T-helper 2 cell treated with Interferon-gamma antibody and Interleukin-4, amounts not matched to agents 5 μg/mL and 100 μg/mL, for 36 hours (primary cell): ENCODE data around the gene INPP5K.
"Not testable (repeated sequence)": the region's sequence is repeated elsewhere in the genome, so short reads cannot be mapped to it uniquely, and the experiment has no call there.

ENCODE experiments used
- DNase-seq: peaks from one replicate; pipeline ENCODE4 v3.0.0; 2021; ENCODE audit warnings: low spot score
- H3K27ac Mint-ChIP-seq: one replicate; pipeline ENCODE4 v1.8.0; 2021; ENCODE audit warnings: mild to moderate bottlenecking, mixed read lengths
- H3K27me3 Mint-ChIP-seq: one replicate; pipeline ENCODE4 v1.8.0; 2021; ENCODE audit warnings: low read depth, mixed read lengths
- H3K36me3 Mint-ChIP-seq: one replicate; pipeline ENCODE4 v1.8.0; 2021; ENCODE audit warnings: low read depth, mixed read lengths
- H3K4me1 Mint-ChIP-seq: one replicate; pipeline ENCODE4 v1.8.0; 2021; ENCODE audit warnings: low read depth, mixed read lengths
- H3K4me3 Mint-ChIP-seq: one replicate; pipeline ENCODE4 v1.8.0; 2022; ENCODE audit warnings: mild to moderate bottlenecking, moderate library complexity, mixed read lengths
- H3K9me3 Mint-ChIP-seq: one replicate; pipeline ENCODE4 v1.8.0; 2021; ENCODE audit warnings: mixed read lengths

INPP5K gene

GRCh38 chr17:1516388-1517161 lies at the start of gene INPP5K:
INPP5K (minus strand) TSS chr17:1516612; CDS start chr17:1516499, 113 bp downstream.
- Mint-ChIP-seq H3K4me3 (peak within 1 kb of the TSS; percentile 92), H3K36me3 (peaks cover 11% of the 10 kb centered on the region), H3K27ac (peak within 1 kb of the TSS; percentile 84), H3K9me3 (no peaks in the 10 kb centered on the region), H3K4me1 (peaks cover 20% of the 10 kb centered on the region), H3K27me3 (no peaks in the 10 kb centered on the region)
- peak; percentile 99 for DNase-seq

GRCh38 chr17:1565877-1566276 lies 49.5 kb upstream of the INPP5K start:
- Mint-ChIP-seq H3K4me3 (no peak overlapping the region), H3K36me3 (peaks cover 2% of the 10 kb centered on the region), H3K27ac (no peak overlapping the region), H3K9me3 (no peaks in the 10 kb centered on the region), H3K4me1 (peaks cover 34% of the 10 kb centered on the region), H3K27me3 (peaks cover 2% of the 10 kb centered on the region)
- no peak for DNase-seq

- Mint-ChIP-seq H3K27ac (peak overlapping the region; percentile 68), H3K9me3 (no peaks in the 10 kb centered on the region), H3K36me3 (peaks cover 4% of the 10 kb centered on the region), H3K27me3 (peaks cover 2% of the 10 kb centered on the region), H3K4me1 (peaks cover 37% of the 10 kb centered on the region), H3K4me3 (peak overlapping the region; percentile 71)
- DNase-seq = no peak
Measured at GRCh38 chr17:1563786-1564613, 47.6 kb upstream of the INPP5K start.

- H3K27me3 Mint-ChIP-seq = not testable (repeated sequence)
- Mint-ChIP-seq H3K4me1 (peaks cover 37% of the 10 kb centered on the region), H3K27ac (peak overlapping the region; percentile 68)
Measured at GRCh38 chr17:1563471-1563785, 47.0 kb upstream of the INPP5K start.

GRCh38 chr17:1562176-1562643 lies 45.8 kb upstream of the INPP5K start:
- H3K36me3 Mint-ChIP-seq = peaks cover 7% of the 10 kb centered on the region
- H3K4me1 Mint-ChIP-seq = peaks cover 29% of the 10 kb centered on the region
- no peak overlapping the region for H3K4me3 Mint-ChIP-seq
- peaks cover 2% of the 10 kb centered on the region for H3K27me3 Mint-ChIP-seq
- no peak overlapping the region for H3K27ac Mint-ChIP-seq
- no peaks in the 10 kb centered on the region for H3K9me3 Mint-ChIP-seq
- no peak for DNase-seq

More at GRCh38 chr17:1563471-1563785, 47.0 kb upstream of the INPP5K start:
- not testable (repeated sequence) for DNase-seq, H3K9me3 Mint-ChIP-seq, H3K36me3 Mint-ChIP-seq
- peak overlapping the region; percentile 71 for H3K4me3 Mint-ChIP-seq

GRCh38 chr17:1561420-1562175 lies 45.2 kb upstream of the INPP5K start:
- Mint-ChIP-seq H3K27ac (peak overlapping the region; percentile 52), H3K4me1 (peaks cover 30% of the 10 kb centered on the region), H3K9me3 (no peaks in the 10 kb centered on the region), H3K36me3 (peaks cover 10% of the 10 kb centered on the region), H3K4me3 (peak overlapping the region; percentile 85), H3K27me3 (peaks cover 2% of the 10 kb centered on the region)
- peak; percentile 40 for DNase-seq

GRCh38 chr17:1560858-1561355 lies 44.5 kb upstream of the INPP5K start:
- peaks cover 15% of the 10 kb centered on the region for H3K36me3 Mint-ChIP-seq
- peaks cover 35% of the 10 kb centered on the region for H3K4me1 Mint-ChIP-seq
- H3K27ac Mint-ChIP-seq = peak overlapping the region; percentile 52

GRCh38 chr17:1560101-1560857 lies 43.9 kb upstream of the INPP5K start:
- H3K27me3 Mint-ChIP-seq = peaks cover 2% of the 10 kb centered on the region
- H3K9me3 Mint-ChIP-seq = no peaks in the 10 kb centered on the region
- no peak overlapping the region for H3K27ac Mint-ChIP-seq
- no peak for DNase-seq
- H3K4me3 Mint-ChIP-seq = peak overlapping the region; percentile 85
- peaks cover 33% of the 10 kb centered on the region for H3K4me1 Mint-ChIP-seq
- H3K36me3 Mint-ChIP-seq = peaks cover 15% of the 10 kb centered on the region

More at GRCh38 chr17:1560858-1561355, 44.5 kb upstream of the INPP5K start:
- DNase-seq = no peak
- Mint-ChIP-seq H3K4me3 (peak overlapping the region; percentile 85), H3K9me3 (no peaks in the 10 kb centered on the region), H3K27me3 (peaks cover 2% of the 10 kb centered on the region)

GRCh38 chr17:1559047-1560043 lies 42.9 kb upstream of the INPP5K start:
- DNase-seq = no peak
- peaks cover 15% of the 10 kb centered on the region for H3K36me3 Mint-ChIP-seq
- H3K27me3 Mint-ChIP-seq = peaks cover 2% of the 10 kb centered on the region
- H3K4me1 Mint-ChIP-seq = peaks cover 31% of the 10 kb centered on the region
- no peaks in the 10 kb centered on the region for H3K9me3 Mint-ChIP-seq
- H3K4me3 Mint-ChIP-seq = no peak overlapping the region
- H3K27ac Mint-ChIP-seq = no peak overlapping the region

GRCh38 chr17:1558401-1558800 lies 42.0 kb upstream of the INPP5K start:
- no peak for DNase-seq
- Mint-ChIP-seq H3K9me3 (no peaks in the 10 kb centered on the region), H3K36me3 (peaks cover 13% of the 10 kb centered on the region), H3K4me3 (no peak overlapping the region), H3K27me3 (no peaks in the 10 kb centered on the region), H3K4me1 (peaks cover 24% of the 10 kb centered on the region), H3K27ac (no peak overlapping the region)

- Mint-ChIP-seq H3K27me3 (no peaks in the 10 kb centered on the region), H3K4me3 (no peak overlapping the region), H3K4me1 (peaks cover 24% of the 10 kb centered on the region), H3K36me3 (peaks cover 13% of the 10 kb centered on the region), H3K9me3 (no peaks in the 10 kb centered on the region), H3K27ac (no peak overlapping the region)
- DNase-seq = no peak
Measured at GRCh38 chr17:1557355-1558095, 41.1 kb upstream of the INPP5K start.
